22Rv1 (cell line): ENCODE results near the gene NRXN3.

Experiments used
- ZFX ChIP-seq: fragments of 450-650 bp; IDR thresholded peaks from 2 replicates; pipeline ENCODE4 v1.6.1; 2017; ENCODE audit warnings: antibody characterized with exemption, borderline replicate concordance
- TF ChIP-seq, protein P1 (sequence below): fragments of 450-650 bp; IDR thresholded peaks from 2 replicates; pipeline ENCODE4 v1.5.1; 2017; ENCODE audit warnings: mild to moderate bottlenecking

DNA sequence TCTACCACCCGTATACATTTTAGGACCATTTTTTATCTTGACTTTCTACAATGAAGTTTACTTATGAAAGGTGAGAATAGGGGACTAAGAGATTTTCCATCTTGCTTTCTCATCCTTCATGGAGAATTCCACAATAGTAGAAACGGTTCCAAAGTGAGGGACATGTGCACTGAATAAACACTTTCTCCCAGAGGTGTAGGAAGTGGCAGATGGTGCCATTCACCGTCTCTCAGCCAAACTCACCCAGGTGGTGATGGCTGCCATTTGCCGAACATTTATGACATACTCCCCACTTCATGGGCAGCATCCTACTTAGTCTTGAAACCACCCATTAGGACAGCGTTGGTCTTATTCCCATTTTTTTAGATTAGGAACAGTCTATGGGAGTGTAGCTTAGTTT lies 1500.6 kb downstream of the NRXN3 start:
- TF ChIP-seq, protein P1, sequence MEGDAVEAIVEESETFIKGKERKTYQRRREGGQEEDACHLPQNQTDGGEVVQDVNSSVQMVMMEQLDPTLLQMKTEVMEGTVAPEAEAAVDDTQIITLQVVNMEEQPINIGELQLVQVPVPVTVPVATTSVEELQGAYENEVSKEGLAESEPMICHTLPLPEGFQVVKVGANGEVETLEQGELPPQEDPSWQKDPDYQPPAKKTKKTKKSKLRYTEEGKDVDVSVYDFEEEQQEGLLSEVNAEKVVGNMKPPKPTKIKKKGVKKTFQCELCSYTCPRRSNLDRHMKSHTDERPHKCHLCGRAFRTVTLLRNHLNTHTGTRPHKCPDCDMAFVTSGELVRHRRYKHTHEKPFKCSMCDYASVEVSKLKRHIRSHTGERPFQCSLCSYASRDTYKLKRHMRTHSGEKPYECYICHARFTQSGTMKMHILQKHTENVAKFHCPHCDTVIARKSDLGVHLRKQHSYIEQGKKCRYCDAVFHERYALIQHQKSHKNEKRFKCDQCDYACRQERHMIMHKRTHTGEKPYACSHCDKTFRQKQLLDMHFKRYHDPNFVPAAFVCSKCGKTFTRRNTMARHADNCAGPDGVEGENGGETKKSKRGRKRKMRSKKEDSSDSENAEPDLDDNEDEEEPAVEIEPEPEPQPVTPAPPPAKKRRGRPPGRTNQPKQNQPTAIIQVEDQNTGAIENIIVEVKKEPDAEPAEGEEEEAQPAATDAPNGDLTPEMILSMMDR = no peak
- no peak for TF ChIP-seq ZFX
